GM19239 (cell line): Measurements from ENCODE around the gene MMP24OS.

Source experiments
- DNase-seq: peaks from one replicate; pipeline ENCODE4 v3.0.0; 2011; ENCODE audit warnings: low spot score; ENCODE audit not compliant: insufficient read length
- FAIRE-seq: peaks from 2 replicates; lab custom pipeline; 2011; peaks lifted over from hg19 to GRCh38; lab: Jason Lieb, UNC

The MMP24OS gene

DNA sequence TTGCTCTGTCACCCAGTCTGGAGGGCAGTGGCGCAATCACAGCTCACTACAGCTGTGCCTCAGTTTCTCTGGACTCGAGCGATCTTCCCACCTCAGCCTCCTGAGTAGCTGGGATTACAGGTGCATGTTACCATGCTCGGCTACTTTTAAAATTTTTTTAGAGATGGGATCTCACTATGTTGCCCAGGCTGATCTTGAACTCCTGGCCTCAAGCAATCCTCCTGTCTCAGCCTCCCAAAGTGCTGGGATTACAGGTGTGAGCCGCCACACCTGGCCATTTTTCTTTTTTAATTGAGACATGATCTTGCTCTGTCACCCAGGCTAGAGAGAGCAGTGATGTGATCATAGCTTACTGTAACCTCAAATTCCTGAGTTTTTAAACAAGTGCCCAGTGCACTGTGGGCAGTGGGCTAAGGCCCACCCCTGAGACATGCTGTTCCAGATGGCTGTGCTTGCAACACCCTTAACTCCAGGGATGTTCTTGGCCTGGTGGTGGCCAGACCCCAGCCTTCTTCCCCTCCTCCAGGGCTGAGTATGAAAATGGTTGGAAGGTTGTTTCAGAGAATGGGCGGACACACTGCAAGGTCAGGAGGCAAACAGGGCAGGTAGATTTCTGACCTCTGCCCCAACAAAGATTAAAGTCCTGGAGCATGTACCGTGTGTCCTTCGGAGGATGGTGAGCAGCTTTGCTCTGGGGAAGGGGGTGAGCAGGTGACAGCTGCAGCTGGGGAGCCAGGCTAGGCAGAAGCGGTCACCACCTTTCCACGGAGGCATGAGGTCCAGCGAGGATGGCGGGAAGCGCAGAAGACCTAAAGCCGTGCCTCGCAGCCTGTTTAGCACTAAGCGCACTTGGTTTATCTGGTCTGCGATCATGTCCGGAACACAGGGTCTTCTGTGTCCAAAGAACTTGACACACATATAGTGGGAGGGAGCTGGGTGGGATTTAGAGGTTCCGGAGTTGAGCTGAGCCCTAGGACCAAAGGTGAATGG, 15.7 kb upstream of the MMP24OS start:
- FAIRE-seq (no peak), DNase-seq (no peak)

DNA sequence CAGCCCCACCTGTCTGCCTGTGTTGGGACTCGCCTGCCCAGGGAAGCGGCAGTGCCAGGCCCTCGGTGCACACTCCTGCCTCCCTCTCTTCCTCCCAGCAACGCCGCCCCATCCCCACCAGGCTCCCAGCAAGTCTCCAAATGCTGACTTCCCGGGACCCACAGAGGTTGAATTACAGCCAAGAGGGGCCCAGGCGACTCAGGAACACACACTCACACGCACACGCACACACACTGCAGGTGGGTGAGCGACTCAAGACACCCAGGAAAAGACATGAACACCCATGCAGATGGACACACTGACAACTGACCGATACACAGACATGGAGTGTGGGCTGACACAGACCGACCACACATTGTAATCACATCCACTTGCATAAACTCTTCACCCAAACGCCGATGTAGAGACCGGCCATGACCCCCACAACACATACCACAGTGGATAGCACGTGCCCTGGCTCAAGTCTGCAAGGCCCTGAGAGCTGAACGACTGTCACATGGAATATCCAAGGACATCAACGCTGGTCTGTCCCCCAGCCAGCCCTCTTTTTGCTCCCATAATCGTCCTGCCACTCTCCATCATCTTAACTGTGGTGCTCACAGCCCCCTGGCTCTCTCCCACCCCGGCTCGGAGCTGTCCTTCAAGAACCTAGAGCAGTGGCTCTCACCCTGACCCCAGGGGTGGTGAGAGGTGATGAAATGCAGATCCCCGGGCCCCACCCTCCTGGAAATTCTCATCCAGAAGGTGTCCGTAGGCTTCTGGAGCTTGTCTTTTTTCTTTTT, 14.8 kb upstream of the MMP24OS start:
- DNase-seq: no peak
- FAIRE-seq: no peak

DNA sequence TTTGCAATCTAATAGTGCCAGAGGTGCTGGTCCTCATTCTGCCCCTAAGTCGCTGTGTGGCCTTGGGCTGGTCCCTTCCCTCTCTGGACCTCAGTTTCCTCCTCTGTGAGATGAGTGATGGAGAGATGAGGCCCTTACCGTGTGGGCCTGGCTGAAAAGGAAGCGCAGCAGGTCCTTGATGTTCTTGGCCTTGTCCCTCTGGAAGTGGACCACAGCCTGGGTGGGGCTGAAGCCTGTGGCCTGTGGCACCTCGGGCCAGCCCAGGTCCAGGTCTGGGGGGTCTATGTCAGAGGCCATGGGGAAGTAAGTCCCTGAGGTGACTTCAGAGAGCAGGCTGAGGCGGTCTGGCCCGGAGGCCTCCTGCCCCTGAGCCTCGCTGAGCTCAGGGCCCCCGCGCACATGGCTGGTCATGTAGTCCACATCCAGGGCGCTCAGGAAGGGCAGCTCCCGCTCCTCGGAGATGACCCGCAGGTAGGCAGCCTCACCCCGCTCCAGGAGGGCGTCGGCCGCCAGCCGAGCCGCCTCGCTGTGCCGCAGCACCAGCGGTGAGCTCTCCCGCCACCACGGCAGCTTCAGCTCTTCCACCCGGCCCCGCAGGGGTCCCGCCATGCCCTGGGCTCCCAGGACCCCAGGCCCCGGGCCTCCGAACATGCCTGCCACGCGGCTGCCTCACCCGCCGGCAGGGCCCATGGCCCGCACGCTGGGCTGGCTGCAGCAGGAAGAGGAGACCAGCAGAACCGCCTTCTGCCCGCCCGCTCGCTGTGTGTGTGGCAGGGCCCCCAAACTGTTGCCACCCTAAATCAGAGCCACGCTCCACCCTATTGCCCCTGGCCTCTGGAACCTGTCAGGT, 14.0 kb upstream of the MMP24OS start, which contains the start of gene FAM83C:
TSS of gene FAM83C (minus strand) at position 772 of the 850 bp plus-strand sequence. CDS start at position 651, 121 bp downstream.
- FAIRE-seq (no peak), DNase-seq (no peak)

DNA sequence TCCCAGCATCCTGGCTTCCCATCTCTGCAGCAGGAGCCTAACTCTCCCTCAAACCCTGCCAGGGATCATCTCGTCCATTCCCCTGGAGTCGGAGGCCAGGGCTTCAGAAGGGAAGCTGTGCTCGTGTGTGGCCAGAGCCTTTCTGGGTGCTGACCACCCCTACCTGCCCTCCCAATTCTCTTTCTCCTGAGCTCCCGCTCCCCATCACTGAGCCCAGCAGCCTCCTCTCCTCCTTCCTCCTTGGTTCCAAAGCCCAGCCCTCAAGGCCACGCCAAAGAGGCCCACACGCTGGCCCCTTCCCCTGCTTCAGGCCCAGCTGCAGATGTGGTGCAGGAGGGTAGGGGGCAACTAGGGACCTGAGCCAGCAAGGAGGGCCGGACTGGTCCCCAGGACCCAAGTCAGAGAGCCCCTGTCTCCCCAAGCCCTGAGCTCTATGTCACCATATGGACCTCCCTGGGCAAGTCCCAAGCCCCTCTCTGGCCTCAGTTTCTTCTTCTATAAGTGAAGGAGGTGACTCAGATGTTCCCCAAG, 13.0 kb upstream of the MMP24OS start:
- FAIRE-seq (no peak), DNase-seq (no peak)

DNA sequence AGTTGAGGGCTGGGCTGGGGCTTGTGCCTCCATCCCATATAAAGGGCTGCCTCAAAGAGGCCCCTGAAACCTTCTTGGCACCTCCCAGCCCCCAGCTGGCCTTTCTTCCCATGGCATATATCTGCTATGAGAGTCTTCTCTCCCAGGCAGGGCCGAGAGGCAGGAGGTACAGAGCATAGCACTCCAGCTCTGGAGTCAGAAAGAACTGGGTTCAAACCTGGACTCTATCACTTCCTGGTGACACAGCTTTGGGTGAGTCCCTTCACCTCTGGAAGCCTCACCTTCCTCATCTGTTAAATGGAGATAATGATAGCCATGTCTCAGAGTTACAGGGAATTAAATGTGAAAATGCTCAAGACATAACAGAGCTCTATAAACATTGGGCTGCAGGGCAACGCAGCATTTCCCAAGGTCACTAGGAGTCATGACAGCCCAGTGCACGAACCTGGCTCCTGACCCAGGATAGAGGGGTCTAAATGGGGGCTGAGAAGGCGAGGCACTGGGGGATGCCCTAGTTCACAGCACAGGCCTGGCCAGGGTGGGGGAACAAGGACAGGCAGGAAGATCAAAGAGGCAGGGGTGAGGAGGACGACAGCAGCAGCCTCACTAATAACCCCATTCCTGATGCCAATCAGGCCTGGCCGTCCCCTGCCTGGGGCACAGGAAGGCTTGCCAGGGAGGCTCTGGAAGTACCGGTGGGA, 12.4 kb upstream of the MMP24OS start:
- FAIRE-seq: no peak
- no peak for DNase-seq

DNA sequence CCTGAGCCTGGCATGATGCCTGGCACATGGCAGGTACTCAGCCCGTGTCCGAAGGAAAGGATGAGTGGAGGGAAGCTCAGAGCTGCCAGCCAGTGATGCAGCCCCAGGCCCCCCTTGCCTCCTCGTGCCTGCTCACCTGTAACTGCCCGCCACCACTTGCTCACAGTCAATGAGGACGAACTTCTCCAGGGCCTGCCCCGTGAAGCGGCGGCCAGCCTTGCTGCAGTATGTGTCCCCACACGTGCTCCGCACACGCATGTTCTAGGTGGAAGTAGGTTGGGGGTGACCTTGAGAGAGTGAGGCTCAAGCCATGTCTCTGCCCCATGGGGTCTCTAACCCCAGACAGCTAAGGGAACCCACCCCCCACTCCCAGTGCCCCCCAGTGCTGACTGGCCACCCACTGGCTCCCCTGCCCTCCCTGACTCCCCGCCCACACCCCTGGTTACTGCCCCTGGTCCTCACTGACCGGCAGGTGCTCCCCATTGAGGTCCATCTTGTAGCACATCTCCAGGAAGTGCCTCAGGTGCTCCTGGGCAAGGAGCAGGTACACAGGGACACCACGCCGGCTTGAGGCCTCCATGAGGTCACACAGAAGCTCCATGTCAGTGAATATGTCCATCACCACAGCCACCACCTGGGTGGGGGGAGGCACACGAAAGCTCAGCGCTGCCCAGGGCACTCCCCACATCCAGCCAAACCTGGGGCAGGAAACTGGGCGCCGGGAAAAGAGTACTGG, 10.6 kb upstream of the MMP24OS start:
- no peak for DNase-seq
- no peak for FAIRE-seq

DNA sequence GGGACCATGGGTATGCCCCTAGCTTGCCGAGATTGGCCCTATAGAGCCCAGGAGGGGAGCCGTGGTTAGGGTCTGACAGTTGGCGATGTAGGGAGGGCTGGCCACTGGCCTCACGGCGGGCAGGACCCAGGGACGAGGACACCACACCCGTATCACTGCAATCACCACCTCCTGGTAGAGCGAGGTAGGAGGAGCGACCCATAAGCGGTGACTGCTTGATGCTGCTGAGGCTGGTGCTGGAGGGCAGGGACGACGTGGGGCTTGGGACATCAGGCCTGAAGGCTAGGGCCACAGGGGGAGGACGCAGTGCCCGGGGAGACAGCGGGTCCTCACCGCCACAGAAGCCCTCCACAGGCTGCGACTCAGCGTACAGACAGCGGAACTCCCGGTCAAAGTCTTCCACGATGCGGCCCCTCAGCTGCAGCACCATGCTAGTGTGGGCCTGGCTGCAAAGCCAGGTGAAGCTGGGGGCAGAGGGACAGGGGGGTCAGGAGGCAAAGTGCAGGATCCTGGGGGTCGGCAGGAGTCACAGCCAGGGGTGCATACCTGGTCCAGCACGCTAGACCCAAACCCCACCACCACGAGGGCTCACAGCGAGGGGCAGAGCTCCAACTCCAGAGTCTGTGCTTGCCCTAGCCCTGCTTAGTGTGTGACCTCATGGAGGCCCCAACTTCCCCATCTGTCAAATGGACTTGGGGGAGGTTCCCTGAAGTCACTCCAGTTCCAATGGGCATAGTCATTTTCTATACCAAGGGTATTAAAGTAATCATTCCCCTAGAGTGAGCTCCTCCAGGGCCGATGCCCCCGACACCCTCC, 9.8 kb upstream of the MMP24OS start:
- DNase-seq (no peak), FAIRE-seq (no peak)

DNA sequence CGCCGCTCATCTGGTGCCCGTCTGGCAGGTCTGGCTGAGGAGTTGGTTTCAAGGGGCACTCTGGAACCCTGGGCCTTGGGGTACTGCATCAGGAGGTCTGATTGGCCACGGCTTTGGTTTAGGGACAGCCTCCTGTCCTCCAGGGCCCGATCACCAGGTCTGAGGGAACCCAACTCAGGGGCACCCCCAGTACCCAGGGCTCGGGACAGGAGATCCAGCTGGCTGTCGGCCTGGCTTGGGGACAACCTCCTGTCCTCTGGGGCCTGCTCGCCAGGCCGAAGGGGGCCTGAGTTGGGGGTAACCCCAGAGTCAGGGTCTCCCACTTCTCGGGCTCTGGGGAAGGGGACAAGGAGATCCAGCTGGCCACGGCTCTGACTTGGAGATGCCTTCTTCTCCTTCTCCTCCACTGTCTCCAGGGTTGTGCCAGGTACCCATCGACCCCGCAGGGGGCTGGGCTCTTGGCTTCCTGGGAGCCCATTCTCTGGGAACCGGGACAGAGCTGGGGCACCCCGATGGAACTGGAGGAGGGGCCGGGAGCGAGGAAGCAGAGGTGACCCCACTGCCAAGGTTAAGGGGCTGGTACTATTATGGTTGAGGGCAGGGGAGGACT, 9.1 kb upstream of the MMP24OS start:
- FAIRE-seq (no peak), DNase-seq (no peak)

DNA sequence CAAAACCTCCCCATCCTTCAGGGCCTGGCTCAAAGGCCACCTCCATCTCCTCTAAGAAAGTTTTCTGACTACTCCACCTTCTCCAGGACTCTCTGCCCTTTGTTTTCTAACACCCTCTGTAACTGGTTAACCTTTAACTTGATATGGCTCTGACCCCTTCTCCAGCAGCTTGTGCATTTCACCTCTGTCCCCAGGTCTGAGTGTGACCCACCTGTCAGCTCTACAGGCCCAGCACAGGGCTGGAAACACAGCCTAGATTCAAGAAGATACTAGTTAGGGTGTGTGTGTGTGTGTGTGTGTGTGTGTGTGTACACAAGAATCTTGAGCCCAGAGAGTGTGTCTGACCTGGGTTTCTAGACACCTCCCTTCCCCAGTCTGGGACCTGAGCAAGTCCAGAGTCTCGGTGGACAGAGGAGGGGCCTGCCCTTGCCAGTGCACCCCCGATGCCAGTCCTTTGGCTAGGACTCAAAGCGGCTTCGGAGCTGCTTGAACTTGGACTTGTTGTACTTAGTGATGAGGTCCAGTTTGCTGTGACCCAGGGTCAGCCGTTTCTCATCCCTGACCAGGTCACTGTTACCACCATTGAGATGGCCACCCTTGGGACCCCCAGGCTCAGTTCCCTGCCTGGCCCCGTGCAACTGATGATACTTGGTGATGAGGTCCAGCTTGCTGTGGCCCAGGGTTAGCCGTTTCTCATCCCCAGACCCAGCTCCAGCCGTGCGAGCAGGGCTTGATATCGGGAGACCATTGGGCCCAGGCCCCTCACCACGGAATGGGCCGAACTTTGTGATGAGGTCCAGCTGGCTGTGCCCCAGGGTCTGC, 8.4 kb upstream of the MMP24OS start:
- no peak for DNase-seq
- no peak for FAIRE-seq

DNA sequence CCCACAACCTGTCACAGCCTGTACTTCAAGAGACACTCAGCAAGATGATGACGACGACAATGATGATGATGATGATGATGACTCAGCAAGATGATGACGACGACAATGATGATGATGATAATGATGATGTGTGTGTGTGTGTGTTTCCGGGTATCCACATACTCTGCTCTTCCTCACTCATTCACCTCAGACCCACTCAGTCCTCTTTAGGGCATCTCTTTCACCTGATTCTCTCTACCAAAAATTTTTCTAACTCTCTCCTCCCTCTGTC, 7.8 kb upstream of the MMP24OS start:
- peak; percentile 23 for FAIRE-seq
- DNase-seq: no peak

DNA sequence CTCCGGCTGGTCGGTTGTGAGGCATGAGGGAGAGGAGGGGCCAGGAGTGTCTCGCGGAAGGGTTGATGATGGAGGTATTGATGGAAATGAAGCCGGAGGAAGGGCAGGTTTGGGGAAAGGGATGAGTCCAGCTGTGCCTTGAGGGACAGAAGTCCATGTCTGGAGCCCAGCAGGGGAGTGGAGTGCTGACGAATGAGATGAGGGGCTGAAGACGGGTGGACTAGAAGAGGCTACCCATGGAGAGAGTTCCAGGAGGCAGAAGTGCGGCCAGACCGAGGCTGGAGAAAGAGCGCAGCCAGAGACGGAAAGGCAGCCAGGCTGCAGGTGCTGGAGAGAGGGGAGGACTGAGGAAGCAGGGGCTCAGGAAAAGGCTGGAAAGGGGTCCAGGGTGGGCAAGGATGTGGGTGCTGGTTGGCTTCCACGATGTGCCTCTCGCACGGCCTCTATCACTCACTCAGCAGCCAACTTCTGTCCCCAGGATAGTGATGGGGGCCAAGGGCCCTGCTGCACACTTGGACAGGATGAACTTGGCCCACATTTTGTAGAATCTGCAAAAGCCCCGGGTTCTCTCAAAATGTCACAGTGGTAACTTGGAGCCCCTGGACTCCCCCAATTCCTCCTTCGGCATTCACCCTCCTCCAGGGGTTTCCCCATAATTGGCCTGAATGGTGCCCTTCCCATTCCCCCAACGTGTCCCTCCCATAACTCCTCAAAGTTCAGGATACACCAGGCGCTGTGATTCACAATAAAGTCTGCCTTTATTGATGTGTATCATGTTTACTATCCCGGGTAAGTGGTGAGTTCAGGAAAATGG, 7.3 kb upstream of the MMP24OS start:
- DNase-seq (no peak), FAIRE-seq (no peak)

DNA sequence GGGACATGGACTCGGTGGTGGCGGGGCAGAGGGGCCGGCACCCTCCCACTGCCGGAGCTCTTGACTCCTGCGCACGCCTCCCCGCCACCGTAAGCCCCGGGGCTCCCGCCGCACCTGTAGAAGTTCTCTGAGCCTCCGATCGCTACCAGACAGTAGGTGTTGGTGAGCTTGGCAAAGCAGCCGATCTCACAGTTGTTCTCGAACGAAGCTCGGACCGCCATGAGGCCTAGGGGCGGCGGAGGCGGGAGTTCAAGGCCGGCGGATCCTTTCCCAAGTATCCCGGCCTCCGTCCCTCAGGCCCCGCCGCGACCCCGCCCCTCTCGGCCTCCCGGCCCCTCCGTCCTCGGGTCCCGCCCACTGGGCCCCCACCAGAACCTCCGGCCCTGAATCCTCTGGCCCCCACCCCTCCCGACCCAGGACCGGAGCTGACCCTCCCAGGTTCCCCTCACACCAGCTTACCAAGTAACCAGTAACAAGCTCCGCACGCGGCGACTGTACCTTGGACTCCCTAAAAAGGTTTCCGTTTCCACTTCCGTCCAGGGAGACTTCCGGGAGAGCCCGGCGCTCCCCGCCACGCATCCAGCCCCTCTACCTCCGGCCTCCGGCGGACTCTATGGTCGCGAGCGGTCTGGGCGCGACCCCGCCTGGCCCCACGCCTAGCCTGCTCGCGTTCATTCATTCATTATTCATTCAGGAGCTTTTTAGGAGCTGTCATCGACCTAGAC, 6.5 kb upstream of the MMP24OS start, which contains the start of gene EIF6:
TSS of gene EIF6 (minus strand) at position 506 of the 725 bp plus-strand sequence. CDS start at position 221, 285 bp downstream.
- peak; percentile 97 for DNase-seq
- peak; percentile 79 for FAIRE-seq

DNA sequence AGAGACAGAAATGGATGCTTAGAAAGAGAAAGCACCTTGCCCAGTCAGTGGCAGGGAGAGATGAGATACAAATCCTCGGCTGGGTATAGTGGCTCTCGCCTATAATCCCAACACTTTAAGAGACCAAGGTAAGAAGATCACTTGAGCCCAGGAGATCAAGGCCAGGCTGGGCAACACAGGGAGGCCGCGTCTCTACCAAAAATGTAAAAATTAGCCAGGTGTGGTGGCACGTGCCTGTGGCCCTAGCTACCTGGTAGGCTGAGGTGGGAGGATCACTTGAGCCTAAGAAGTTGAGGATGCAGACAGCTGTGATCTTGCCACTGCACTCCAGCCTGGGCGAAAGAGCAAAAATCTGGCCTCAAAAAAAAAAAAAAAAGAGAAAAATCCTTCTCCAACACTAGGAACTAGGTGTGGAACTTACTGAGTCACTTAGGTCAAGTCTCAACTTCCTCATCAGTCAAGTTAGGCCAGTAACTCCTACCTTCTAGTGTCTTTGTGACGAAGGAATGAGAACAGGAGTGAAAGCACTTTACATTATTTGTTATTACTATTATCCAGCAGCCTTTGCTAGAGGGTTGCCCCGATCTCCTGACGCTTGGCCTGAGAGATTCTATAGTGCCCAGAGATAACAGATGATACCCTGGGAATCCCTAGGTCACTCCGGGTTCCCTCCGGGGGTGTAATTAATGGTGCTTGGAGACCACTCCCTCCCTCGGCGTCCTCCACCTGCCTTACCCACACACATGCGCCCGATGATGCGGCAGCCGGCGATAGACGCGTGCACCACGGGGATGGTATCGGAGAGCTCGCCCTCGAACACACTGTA, 5.7 kb upstream of the MMP24OS start:
- FAIRE-seq (no peak), DNase-seq (no peak)

DNA sequence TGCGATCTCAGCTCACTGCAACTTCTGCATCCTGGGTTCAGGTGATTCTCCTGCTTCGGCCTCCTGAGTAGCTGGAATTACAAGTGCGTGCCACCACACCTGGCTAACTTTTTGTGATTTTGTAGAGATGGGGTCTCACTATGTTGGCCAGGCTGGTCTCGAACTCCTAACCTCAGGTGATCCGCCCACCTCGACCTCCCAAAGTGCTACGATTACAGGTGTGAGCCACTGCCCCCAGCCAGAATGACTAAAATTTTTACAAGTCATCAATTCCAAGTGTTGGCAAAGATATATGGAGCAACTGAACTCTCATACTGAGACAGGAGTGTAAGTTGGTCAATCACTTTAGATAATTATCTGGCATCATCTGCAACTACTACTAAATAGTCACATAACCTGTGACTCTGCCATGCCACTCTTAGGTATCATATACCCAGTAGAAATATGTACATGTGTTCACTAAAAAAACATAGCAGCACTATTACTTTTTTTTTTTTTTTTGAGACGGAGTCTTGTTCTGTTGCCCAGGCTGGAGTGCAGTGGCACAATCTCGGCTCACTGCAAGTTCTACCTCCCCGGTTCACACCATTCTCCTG, 3.7 kb upstream of the MMP24OS start:
- FAIRE-seq: no peak
- no peak for DNase-seq
